Muscle layer of duodenum (tissue), 2 donors: ENCODE data around the gene GLP2R.

Experiments
- H3K27ac ChIP-seq: one replicate; pipeline ENCODE4 v1.7.0; 2013; ENCODE audit warnings: mild to moderate bottlenecking, low read length
- H3K27me3 ChIP-seq: one replicate; pipeline ENCODE4 v1.7.0; 2013; ENCODE audit warnings: low read depth, mild to moderate bottlenecking, control low read depth, low read length
- H3K36me3 ChIP-seq, 2 donors: one replicate each; pipeline ENCODE4 v1.7.0; 2013; ENCODE audit warnings: low read length in 2 of 2, control low read depth in 1 of 2, mild to moderate bottlenecking in 1 of 2; ENCODE audit not compliant: insufficient read depth in 2 of 2, control insufficient read depth in 1 of 2
- H3K4me1 ChIP-seq, 2 donors: one replicate each; pipeline ENCODE4 v1.7.0; 2013; ENCODE audit warnings: low read length in 2 of 2, mild to moderate bottlenecking in 2 of 2, control low read depth in 1 of 2, moderate library complexity in 1 of 2; ENCODE audit not compliant: insufficient read depth in 2 of 2, control insufficient read depth in 1 of 2
- H3K4me3 ChIP-seq, 2 donors: one replicate each; pipeline ENCODE4 v1.7.0; 2013; ENCODE audit warnings: low read length in 2 of 2, low read depth in 1 of 2, mild to moderate bottlenecking in 1 of 2
- H3K9me3 ChIP-seq, 2 donors: one replicate each; pipeline ENCODE4 v1.7.0; 2013; ENCODE audit warnings: low read length in 2 of 2, control low read depth in 1 of 2, mild to moderate bottlenecking in 1 of 2; ENCODE audit not compliant: control insufficient read depth in 1 of 2
- donor health status: healthy.

GLP2R gene

DNA sequence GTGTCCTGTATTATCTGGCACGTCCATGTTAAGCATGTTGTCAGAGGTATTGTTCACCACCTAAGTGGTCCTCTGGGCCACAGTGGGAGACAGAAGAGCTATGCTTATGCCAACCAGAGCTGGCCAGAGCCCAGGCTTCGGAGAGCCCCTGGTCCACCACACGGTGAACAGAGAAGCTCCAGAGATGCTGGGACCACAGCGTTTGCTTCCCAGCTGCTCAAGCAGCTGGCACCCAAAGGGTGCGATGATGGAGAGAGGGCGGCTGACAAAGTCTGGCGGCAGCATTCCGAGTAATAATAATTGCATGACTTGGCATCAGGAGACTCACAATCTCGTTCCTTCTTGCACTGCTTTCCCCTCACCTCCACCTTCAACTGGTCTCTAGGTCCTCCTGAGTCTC, 115.1 kb downstream of the GLP2R start:
- Histone ChIP-seq H3K36me3 (peaks cover 9 to 43% of the 10 kb centered on the region in 2 donors), H3K27ac (no peak overlapping the region), H3K27me3 (no peaks in the 10 kb centered on the region), H3K9me3 (peaks cover 0 to 7% of the 10 kb centered on the region in 2 donors), H3K4me3 (no peak overlapping the region), H3K4me1 (no peaks in the 10 kb centered on the region)

DNA sequence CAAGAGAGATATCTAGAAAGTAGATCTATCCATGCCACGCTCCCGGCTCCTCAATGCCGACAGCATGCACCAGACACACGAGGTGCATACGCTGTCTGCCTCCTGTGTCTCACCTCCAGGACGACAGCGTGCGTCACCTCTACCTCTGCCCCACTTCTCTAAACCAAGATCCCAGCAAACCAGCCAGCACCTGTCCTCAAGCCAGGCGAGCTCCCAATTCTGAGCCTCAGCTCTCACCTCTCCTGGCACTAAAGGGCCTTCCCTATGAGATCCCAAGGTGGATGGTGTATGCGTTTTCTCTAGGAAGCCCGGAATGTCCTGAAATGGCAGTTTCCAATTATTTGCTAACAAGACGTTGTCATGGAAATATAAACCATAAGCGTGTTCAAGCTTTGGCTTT, 115.6 kb downstream of the GLP2R start:
- H3K36me3 ChIP-seq: peaks cover 10 to 47% of the 10 kb centered on the region in 2 donors
- H3K9me3 ChIP-seq: peaks cover 0 to 7% of the 10 kb centered on the region in 2 donors
- no peak overlapping the region for H3K4me3 ChIP-seq
- no peak overlapping the region for H3K27ac ChIP-seq
- H3K4me1 ChIP-seq: no peaks in the 10 kb centered on the region
- H3K27me3 ChIP-seq: no peaks in the 10 kb centered on the region
